CD14-positive monocyte (primary cell): ENCODE data around the gene RBPJL. TPM values are rescaled to one million over a fixed set of nuclear protein-coding genes. Genes with fewer than 3 reads are reported as not detected.
"Not testable (repeated sequence)": the region's sequence is repeated elsewhere in the genome, so short reads cannot be mapped to it uniquely, and the experiment has no call there.

Source experiments
- DNase-seq, 3 donors: peaks; one replicate each; pipeline ENCODE4 v3.0.0-alpha.2; 2011 to 2022
- H2AFZ ChIP-seq: 2 replicates; pipeline ENCODE4 v1.6.0; 2012; ENCODE audit warnings: mild to moderate bottlenecking, low read depth, low read length, inconsistent platforms; ENCODE audit not compliant: insufficient read depth, poor library complexity, severe bottlenecking
- H3K27ac ChIP-seq, 2 donors: 1 replicate in 1 of 2; 2 replicates in 1 of 2; pipeline ENCODE4 v1.5.1; 2012 to 2013; ENCODE audit warnings: low read length in 2 of 2, control low read depth in 1 of 2, inconsistent platforms in 1 of 2, low read depth in 1 of 2, mild to moderate bottlenecking in 1 of 2
- H3K27me3 ChIP-seq, 2 donors: one replicate each; pipeline versions ENCODE4 v1.6.0 to v1.6.1; 2011 to 2013; ENCODE audit warnings: low read length in 2 of 2; ENCODE audit not compliant: control insufficient read depth in 2 of 2, insufficient read depth in 2 of 2
- H3K36me3 ChIP-seq, 2 donors: replicated peaks in 1 of 2; 1 replicate in 1 of 2; 2 replicates in 1 of 2; pipeline versions ENCODE4 v1.5.1 to v1.6.1; 2012 to 2013; ENCODE audit warnings: low read length in 2 of 2, control low read depth in 1 of 2, inconsistent platforms in 1 of 2, mild to moderate bottlenecking in 1 of 2; ENCODE audit not compliant: insufficient read depth in 2 of 2, control insufficient read depth in 1 of 2
- H3K4me1 ChIP-seq, 2 donors: 1 replicate in 1 of 2; 2 replicates in 1 of 2; pipeline versions ENCODE4 v1.5.1 to v1.6.1; 2012 to 2013; ENCODE audit warnings: low read length in 2 of 2, control low read depth in 1 of 2, inconsistent platforms in 1 of 2, mild to moderate bottlenecking in 1 of 2, moderate library complexity in 1 of 2; ENCODE audit not compliant: insufficient read depth in 2 of 2, control insufficient read depth in 1 of 2
- H3K4me2 ChIP-seq: replicated peaks from 2 replicates; pipeline ENCODE3; 2012; ENCODE audit warnings: low read length, moderate library complexity, mild to moderate bottlenecking; ENCODE audit not compliant: poor library complexity, severe bottlenecking; ENCODE audit errors: extremely low read depth
- H3K4me3 ChIP-seq, 3 experiments: fragments of 200-600 bp in 1 of 3; sonication (generic) in 1 of 3; replicated peaks in 1 of 3; 1 replicate in 2 of 3; 2 replicates in 1 of 3; pipeline ENCODE4 v1.5.1; 2011 to 2013; ENCODE audit warnings: low read length in 3 of 3, mild to moderate bottlenecking in 3 of 3, control low read depth in 2 of 3, low read depth in 2 of 3, inconsistent platforms in 1 of 3, moderate library complexity in 1 of 3
- H3K79me2 ChIP-seq: 2 replicates; pipeline ENCODE4 v1.6.0; 2012; ENCODE audit warnings: mild to moderate bottlenecking, control low read depth, inconsistent platforms, low read length, moderate library complexity; ENCODE audit not compliant: insufficient read depth
- H3K9ac ChIP-seq: 2 replicates; pipeline ENCODE4 v1.6.0; 2017; ENCODE audit warnings: low read length, mild to moderate bottlenecking; ENCODE audit not compliant: insufficient read depth, poor library complexity, severe bottlenecking
- H3K9me3 ChIP-seq, 2 donors: replicated peaks in 1 of 2; 1 replicate in 1 of 2; 2 replicates in 1 of 2; pipeline versions ENCODE4 v1.5.1 to v1.6.1; 2012 to 2013; ENCODE audit warnings: low read length in 2 of 2, control low read depth in 1 of 2; ENCODE audit not compliant: control insufficient read depth in 1 of 2, insufficient read depth in 1 of 2
- H4K20me1 ChIP-seq: 2 replicates; pipeline ENCODE4 v1.6.0; 2012; ENCODE audit warnings: mild to moderate bottlenecking, low read length, control low read depth, moderate library complexity; ENCODE audit not compliant: insufficient read depth
- H3K27ac Mint-ChIP-seq, 7 donors: one replicate each; pipeline ENCODE4 v1.8.0; 2020; ENCODE audit warnings: mild to moderate bottlenecking in 7 of 7, mixed read lengths in 7 of 7, moderate library complexity in 6 of 7, inconsistent platforms in 2 of 7
- H3K27me3 Mint-ChIP-seq, 3 donors: one replicate each; pipeline ENCODE4 v1.8.0; 2021 to 2022; ENCODE audit warnings: low read depth in 3 of 3, mild to moderate bottlenecking in 3 of 3, mixed read lengths in 3 of 3, moderate library complexity in 3 of 3, inconsistent platforms in 1 of 3
- H3K36me3 Mint-ChIP-seq, 2 donors: one replicate each; pipeline ENCODE4 v1.8.0; 2020; ENCODE audit warnings: mixed read lengths in 2 of 2, inconsistent platforms in 1 of 2, mild to moderate bottlenecking in 1 of 2
- H3K4me1 Mint-ChIP-seq: one replicate; pipeline ENCODE4 v1.8.0; 2020; ENCODE audit warnings: mild to moderate bottlenecking, mixed read lengths
- H3K4me3 Mint-ChIP-seq, 2 donors: one replicate each; pipeline ENCODE4 v1.8.0; 2020; ENCODE audit warnings: mild to moderate bottlenecking in 2 of 2, mixed read lengths in 2 of 2, moderate library complexity in 1 of 2
- H3K9me3 Mint-ChIP-seq, 7 donors: one replicate each; pipeline ENCODE4 v1.8.0; 2020 to 2022; ENCODE audit warnings: mixed read lengths in 7 of 7, mild to moderate bottlenecking in 6 of 7, moderate library complexity in 6 of 7, inconsistent platforms in 2 of 7
- WGBS: methylation state at CpG from one replicate; pipeline ENCODE4 v1.1.5; 2013; ENCODE audit warnings: missing lambda C conversion rate; ENCODE audit not compliant: insufficient coverage; 5-methylcytosine and 5-hydroxymethylcytosine counted together
- intact Hi-C, 2 donors: fragments of 100-400 bp; cut with micrococcal nuclease; formaldehyde crosslinking; loops; one replicate each; pipeline versions ENCODE4 v1.15.0 to v1.15.1; 2023
- polyA plus RNA-seq, 3 donors: library from polyadenylated mRNA; depleted of rRNA in 1 of 3; unstranded in 2 of 3; stranded (reverse) in 1 of 3; fragments of 300-500 nt in 2 of 3; fragments of >200 nt in 1 of 3; fragmentation: Illumina TruSeq in 2 of 3; gene quantifications; 1 replicate in 2 of 3; 2 replicates in 1 of 3; pipeline ENCODE4 v1.2.3, GENCODE V29; 2012 to 2021
- TF ChIP-seq, protein P1 (sequence below): fragments of 200-600 bp; IDR thresholded peaks from one replicate; pipeline ENCODE4 v1.8.0; 2022; ENCODE audit warnings: antibody characterized with exemption, mild to moderate bottlenecking

The RBPJL gene
- polyA plus RNA-seq, 3 donors, result not detected

GRCh38 chr20:45350217-45350616 lies 43.6 kb downstream of the RBPJL start:
- intact Hi-C loops, result no loop called here
- peaks cover 0 to 3% (median 0%) of the 10 kb centered on the region in 7 donors for H3K9me3 Mint-ChIP-seq
- H3K27me3 ChIP-seq, result peaks cover 0 to 9% of the 10 kb centered on the region in 2 donors
- H3K4me1 Mint-ChIP-seq, result peaks cover 32% of the 10 kb centered on the region
- 0% methylated on average over 1 of the region's 1 CpG for WGBS
- no peak overlapping the region for H3K4me2 ChIP-seq
- no peak overlapping the region for H3K4me3 ChIP-seq
- no peak for DNase-seq
- peaks cover 13 to 31% of the 10 kb centered on the region in 2 donors for H3K4me1 ChIP-seq
- peaks cover 0 to 12% of the 10 kb centered on the region in 2 donors for H3K36me3 Mint-ChIP-seq
- H3K79me2 ChIP-seq, result peaks cover 8% of the 10 kb centered on the region
- H3K27me3 Mint-ChIP-seq, result peaks cover 8 to 26% (median 15%) of the 10 kb centered on the region in 3 donors
- H3K27ac ChIP-seq, result no peak overlapping the region
- TF ChIP-seq, protein P1, sequence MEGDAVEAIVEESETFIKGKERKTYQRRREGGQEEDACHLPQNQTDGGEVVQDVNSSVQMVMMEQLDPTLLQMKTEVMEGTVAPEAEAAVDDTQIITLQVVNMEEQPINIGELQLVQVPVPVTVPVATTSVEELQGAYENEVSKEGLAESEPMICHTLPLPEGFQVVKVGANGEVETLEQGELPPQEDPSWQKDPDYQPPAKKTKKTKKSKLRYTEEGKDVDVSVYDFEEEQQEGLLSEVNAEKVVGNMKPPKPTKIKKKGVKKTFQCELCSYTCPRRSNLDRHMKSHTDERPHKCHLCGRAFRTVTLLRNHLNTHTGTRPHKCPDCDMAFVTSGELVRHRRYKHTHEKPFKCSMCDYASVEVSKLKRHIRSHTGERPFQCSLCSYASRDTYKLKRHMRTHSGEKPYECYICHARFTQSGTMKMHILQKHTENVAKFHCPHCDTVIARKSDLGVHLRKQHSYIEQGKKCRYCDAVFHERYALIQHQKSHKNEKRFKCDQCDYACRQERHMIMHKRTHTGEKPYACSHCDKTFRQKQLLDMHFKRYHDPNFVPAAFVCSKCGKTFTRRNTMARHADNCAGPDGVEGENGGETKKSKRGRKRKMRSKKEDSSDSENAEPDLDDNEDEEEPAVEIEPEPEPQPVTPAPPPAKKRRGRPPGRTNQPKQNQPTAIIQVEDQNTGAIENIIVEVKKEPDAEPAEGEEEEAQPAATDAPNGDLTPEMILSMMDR, result no peak
- H4K20me1 ChIP-seq, result no peaks in the 10 kb centered on the region
- H2AFZ ChIP-seq, result no peak overlapping the region
- H3K9ac ChIP-seq, result no peak overlapping the region
- H3K9me3 ChIP-seq, result no peaks in the 10 kb centered on the region
- no peak overlapping the region for H3K4me3 Mint-ChIP-seq
- no peak overlapping the region for H3K27ac Mint-ChIP-seq
- no peaks in the 10 kb centered on the region for H3K36me3 ChIP-seq

DNA sequence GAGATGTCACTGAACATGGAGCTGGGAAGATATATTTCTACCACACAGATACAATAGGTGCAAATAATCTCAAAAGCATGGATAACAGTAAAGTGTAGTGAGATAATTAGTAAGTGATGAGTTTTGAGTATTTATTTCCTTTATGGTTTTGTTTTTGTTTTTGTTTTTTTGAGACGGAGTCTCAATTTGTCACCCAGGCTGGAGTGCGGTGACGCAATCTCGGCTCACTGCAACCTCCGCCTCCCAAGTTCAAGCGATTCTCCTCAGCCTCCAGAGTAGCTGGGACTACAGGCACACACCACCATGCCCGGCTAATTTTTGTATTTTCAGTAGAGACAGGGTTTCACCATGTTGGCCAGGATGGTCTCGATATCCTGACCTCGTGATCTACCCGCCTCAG lies 44.2 kb downstream of the RBPJL start:
- H3K9me3 ChIP-seq, H4K20me1 ChIP-seq, H3K79me2 ChIP-seq, H3K36me3 ChIP-seq, H3K9me3 Mint-ChIP-seq, H3K27me3 ChIP-seq, DNase-seq, H3K27ac Mint-ChIP-seq, H3K4me3 ChIP-seq, H3K4me3 Mint-ChIP-seq, H3K4me2 ChIP-seq, intact Hi-C loops, H2AFZ ChIP-seq, H3K9ac ChIP-seq, H3K27ac ChIP-seq: not testable (repeated sequence)
- Mint-ChIP-seq H3K4me1 (peaks cover 29% of the 10 kb centered on the region), H3K27me3 (peaks cover 8 to 26% (median 15%) of the 10 kb centered on the region in 3 donors), H3K36me3 (peaks cover 0 to 12% of the 10 kb centered on the region in 2 donors)
- H3K4me1 ChIP-seq, result peaks cover 13 to 29% of the 10 kb centered on the region in 2 donors
- WGBS, result 92% methylated on average over 2 of the region's 10 CpGs
